HG03064 (cell line): Measurements from ENCODE around the gene RPP30.
"Not testable (repeated sequence)": the region's sequence is repeated elsewhere in the genome, so short reads cannot be mapped to it uniquely, and the experiment has no call there.

Experiments
- ATAC-seq: cut with Tn5 transposase; IDR thresholded peaks from one replicate; pipeline ENCODE4 v1.9.1; 2021; ENCODE audit warnings: low read depth; ENCODE audit not compliant: unreplicated experiment

Gene RPP30

DNA sequence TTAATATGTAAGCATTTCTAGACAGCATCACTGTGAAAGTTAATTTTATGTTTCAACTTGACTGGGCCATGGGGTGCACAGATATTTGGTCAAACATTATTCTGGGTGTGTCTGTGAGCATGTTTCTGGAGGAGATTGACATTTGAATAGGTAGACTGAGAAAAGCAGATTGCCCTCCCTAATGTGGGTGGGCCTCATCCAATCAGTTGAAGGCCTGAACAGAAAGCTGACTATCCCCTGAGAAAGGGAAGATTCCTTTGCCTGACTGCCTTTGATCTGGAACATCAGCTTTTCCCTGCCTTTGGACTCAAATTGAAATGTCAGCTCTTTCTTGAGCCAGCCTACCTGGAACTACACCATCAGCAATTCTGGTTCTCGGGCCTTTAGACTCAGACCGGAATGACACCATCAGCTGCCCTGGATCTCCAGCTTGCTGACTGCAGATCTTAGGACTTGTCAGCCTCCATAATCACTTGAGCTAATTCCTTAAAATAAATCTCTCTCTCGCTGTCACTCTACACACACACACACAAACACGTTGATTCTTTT is 5.7 kb upstream of the RPP30 start:
- no peak for ATAC-seq

DNA sequence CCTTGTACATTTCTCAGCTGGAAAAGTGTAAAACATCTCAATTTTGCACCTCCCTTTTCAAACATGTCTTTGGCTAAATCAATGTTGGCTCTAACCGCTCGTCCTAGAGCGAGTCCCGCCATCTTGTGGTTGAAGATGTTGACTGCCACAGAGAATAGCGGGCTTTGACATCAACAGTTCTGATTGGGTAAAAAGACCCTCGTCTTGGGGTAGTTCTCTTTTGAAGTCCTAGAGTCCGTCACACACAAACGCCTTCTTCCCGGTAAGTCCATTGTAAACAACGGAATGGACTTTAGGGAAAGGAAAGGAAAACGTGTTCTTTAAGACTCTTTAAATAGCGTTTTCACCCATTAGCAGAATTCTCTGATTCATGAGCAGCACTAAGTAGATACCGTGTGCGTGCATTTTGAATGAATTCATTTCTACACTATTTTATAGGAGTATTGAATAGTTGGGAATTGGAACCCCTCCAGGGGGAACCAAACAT is 452 bp upstream of the RPP30 start:
- peak; percentile 49 for ATAC-seq

DNA sequence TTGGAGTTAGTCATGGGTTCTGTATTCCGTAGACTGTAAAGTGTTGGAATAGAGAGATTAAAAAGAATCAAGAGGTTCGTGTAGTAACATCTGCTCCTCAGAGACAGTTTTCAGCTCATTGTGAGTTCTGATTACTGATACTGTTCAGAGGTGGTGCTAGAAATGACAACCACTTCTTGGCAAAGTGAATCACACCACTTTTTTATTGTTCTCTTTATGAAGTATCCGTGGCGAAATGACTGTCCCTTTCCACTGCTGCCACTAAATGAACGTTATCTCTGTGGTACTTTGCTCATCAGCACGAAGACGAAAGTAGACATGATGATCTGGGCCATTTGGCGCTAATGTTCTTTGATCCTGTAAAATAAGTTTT is 860 bp downstream of the RPP30 start:
- no peak for ATAC-seq

DNA sequence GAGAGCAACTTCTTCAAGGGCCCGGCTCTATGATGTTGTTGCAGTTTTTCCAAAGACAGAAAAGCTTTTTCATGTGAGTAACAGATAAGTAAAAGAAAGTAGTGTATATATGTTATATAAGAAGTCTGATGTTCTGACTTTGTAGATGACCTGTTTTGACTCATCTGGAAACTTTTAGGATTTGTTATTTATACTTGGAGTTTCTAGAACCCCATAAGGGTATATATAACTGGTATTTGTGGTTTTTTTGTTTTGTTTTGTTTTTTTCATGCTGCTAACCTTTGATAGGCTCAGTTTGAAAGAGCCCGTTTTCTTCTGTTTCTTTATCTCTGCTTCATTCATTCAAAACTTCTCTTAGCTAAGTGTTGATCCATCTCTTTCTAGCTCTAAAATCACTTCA is 7.3 kb downstream of the RPP30 start:
- no peak for ATAC-seq

DNA sequence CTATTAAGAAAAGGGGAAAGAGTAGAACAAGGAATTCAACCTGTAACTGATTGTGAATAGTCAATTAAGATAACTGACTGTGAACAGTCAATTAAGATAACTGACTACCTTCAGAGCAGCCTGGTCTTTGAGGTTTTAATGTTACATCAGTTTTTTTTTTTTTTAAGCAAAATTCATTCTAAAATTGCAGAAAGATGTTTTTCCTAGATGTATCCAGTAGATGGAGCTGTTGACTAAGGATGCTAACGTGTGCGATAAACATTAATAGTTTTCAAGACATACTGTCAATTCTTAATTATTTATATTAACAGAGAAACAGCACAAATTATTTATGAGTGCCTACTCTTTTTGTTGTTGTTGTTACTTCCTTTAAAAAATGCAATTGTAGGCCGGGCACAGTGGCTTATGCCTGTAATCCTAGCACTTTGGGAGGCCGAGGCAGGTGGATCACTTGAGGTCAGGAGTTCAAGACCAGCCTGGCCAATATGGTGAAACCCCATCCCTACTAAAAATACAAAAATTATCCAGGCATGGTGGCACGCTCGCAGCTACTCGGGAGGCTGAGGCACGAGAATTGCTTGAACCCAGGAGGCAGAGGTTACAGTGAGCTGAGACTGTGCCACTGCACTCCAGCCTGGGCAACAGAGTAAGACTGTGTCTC is 8.4 kb downstream of the RPP30 start:
- not testable (repeated sequence) for ATAC-seq

DNA sequence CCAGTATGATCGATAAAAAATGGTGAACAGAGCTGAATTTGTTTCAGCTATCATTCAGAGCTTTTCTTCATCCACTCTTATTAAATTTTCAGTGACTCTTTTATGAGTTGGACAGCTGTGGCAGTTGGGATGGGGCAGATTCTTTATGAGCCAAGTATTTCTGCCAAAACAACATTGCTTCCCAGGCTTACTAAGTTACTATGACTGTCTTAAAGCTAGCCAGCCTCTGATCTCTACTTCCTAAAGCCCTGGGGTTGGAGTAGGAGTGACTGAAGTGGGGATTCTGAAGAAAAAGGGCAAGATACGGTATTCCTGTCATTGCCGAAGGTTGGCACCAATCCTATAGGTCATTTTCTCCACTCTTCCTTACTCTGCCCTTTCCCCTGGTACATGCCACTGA is 12.7 kb downstream of the RPP30 start:
- no peak for ATAC-seq

DNA sequence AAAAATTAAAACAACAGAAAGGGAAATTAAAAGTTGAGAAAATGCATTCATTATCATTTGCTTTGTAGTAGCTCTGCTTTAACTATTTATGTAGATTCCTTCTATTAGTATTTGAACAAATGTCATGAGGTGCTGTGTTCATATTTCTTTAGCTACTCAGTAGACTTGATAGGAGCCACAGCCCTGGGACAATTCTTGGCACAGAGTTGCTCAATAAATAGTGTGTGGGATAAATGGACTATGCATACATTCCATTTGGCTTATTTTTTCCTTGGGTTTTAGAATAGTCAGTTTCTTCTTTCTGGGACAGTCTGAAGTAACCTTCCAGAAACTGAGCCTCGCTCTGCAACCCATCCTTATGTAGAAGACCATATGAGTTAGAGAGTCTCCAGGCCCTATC is 13.4 kb downstream of the RPP30 start:
- ATAC-seq: no peak

DNA sequence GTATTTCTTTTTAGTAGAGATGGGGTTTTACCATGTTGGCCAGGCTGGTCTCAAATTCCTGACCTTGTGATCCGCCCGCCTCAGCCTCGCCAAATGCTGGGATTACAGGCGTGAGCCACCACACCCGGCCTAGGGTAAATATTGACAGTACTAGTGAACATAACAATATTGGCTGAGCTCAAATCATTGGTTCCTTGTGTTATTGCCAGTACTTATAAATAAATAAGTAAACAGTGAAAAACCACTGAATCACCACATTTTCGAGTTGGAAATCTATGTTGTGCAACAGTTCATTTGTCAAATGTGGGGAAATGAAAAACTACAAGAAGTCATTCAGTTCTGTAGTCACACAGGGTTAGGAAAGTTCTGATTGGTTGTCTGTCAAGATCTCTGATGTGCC is 15.8 kb downstream of the RPP30 start:
- no peak for ATAC-seq

DNA sequence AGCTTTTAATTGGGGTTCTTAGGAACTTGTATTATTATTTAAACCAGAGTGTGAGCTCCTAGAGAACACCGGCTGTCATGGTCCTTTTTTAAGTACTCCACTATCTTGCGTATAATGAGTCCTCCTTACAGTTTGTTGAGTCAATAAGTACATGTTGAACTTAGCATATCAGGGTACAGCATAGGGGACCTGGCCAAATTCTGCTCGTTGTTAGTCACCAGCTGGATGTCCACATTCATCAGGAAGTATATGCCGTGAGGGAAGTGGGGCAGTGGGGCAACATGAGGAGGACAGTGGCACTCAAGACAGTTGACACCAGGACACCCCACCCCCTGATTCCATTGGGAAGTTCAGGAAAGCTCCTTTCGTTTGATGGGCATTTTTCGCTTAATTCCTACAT is 16.6 kb downstream of the RPP30 start:
- no peak for ATAC-seq

DNA sequence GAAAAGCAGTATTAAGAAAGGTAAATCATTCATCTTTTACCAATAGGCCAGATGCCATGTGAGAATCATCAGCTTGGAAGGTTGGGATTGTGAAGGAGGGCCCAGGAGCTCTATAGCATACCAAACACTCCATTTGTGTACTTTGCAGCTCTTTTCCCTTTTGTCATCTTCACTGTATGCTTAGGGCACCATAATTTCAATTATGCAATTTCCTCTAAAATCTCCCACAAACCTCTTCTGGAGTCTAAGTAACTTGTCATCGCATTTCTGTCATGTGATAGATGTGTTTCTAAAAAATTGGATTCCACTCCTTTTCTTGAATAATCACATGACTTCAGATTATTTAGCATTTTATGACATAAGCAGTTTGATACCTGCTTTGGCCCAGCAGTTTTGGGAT is 17.9 kb downstream of the RPP30 start:
- no peak for ATAC-seq

DNA sequence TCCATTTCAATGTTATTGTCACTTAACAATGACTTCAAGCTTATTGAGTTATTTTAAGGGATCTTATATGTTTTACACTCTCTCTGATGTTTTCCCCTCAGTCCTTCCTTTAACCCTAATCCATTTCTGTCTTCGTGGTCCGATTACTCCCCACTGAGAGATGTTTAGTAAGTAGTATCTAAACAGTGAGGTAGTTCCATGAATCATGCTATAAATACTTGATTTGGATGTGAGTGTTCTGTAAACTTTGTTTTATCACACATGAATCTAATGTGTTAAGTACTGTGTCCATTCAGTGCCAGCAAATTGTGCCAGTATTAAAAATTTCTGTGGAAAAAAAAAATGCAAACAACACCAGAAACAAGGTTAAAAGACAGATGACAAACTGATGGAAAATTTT is 18.6 kb downstream of the RPP30 start:
- ATAC-seq: no peak

DNA sequence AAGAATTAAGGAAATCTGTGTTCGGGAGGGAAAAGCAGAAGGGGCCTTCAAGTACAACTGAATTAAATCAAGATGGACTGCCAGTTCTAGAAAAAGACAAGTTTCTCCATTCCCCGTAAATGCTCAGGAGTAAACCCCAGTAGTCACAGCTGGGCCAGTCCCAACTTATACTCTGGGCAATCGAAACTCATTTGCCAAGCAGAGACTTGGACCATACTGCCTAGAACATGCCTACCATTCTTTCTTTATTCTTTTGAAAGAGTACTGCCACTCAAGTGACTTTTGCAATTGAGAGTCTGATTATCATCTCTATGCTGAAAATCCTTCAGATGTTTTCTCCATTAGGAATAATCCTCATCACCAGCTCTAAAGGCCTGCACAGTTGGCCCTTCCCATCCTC is 21.4 kb downstream of the RPP30 start:
- no peak for ATAC-seq

DNA sequence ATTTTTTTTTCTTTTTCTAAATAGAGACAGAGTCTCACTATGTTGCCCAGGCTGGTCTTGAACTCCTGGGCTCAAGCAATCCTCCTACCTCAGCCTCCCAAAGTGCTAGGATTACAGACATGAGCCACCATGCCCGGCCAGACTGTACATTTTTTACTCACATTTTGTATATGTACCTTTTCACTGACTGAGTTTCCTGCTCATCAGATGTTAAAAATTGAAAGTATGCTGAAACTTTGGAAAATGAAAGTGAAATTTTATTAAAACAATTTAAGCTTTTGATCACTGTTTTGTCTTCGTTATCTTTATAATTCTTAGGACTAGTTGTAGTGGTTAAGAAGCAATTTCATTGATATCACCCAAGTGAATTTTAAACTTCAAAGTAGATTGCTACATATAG is 25.1 kb downstream of the RPP30 start:
- not testable (repeated sequence) for ATAC-seq

DNA sequence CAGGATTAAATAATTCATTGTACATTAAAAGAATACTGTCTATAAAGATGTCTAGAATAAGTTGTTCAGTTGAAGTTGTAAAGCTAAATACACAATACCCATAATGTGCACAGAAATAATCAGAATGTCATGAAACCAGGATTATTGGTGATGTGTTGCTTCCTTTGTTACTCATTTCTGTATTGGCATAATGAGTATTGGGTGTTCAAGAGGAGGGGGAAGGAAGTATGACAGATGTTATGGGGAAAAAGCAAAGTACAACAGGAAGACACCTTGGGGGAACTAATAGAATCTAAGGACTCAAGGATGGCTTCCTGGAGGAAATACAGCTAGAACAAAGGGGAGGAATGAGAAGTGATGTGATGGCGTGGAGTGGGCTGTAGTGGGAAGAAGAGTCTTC is 34.2 kb downstream of the RPP30 start:
- ATAC-seq: no peak

DNA sequence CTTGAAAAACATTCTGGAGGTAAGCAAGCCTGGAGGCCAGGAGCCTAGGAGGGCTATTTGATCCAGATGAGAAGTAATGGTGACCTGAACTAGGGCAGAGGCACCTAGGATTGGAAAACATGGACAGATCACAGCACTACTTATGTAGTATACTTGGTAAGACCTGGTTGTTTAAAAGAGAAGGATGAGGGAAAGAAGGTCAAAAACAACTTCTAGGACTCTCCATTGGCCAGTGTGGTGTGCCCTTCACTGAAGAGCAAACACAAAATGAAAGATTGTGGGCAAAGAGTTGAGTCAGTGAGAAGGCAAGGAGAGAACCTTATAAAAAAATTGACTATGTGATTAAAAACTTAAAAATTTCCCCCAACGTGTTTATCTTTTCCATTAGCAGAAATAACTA is 34.8 kb downstream of the RPP30 start:
- no peak for ATAC-seq

DNA sequence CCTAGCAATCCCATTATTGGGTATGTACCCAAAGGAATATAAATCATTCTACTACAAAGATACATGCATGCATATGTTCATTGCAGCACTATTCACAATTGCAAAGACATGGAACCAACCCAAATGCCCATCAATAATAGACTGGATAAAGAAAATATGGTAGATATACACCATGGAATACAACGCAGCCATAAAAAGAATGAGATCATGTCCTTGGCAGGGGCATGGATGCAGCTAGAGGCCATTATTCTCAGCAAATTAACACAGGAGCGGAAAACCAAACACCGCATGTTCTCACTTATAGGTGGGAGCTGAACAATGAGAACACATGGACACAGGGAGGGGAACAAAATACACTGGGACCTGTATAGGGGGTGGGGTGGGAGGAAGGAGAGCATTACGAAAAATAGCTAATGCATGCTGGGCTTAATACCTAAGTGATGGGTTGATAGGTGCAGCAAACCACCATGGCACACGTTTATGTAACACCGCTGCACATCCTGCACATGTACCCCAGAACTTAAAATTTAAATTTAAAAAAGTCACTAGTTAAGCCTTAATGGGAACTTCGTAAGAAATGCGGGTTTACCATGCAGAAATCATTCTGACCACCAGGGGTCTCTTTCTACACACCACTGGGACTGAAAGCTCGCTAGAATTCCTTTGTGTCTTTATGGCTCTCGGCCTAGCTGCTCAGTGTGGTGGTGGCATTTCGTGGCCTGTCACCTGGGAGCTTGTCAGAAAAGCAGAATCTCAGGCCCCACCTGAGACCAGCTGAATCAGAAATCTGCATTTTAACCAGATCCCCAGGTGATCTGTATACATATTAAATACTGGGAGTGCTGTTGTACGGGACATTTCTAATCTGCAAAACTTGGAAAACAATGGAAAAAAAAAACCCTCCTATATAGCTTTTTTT is 39.6 kb downstream of the RPP30 start:
- ATAC-seq: no peak

DNA sequence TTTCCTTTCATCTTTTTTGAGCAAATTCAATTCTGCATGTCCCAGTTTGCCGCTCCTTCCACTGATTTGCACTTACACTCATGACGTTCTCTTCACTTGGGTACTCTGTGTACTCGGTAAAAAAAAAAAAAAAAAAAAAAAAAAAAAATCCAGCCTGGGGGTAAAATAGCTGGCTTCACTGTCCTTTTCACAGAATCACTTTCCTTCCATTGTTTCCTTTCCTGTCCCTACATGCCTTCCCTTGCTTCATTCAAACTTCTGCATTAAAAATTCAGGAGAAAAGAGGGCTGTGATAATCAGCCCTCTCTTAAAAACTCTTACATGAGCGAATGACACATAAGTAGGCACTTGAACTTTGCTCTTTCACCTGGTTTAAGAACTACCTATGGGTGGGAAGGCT is 40.4 kb downstream of the RPP30 start:
- no peak for ATAC-seq

DNA sequence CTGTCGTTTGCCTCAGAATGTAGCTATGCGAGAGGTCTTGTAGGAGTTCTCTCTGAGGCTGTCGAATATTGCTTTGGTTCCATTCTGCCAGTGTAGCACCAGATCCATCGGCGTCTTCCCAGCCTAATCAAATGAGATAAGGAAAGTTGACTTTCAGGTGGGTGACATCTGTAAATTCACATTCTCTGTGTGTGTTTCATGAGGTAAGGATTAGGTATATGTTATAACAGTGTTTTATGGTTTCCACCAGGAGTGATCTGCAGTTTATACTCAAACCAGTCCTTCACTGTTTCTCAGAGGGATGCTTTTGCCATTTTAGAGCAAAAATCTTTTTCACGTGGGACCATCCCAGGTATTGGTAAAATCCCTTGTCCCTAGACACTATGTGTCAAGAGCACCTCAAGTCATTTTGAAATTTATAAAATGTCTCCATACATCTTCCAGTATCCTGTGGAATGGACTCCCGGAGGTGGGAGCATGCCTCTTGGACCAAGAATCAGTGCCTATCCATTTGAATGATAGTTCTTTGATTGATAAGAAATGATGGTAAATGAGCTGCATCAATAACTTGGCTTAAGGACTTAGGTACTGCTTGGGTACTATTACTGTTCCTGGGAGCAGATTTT is 41.2 kb downstream of the RPP30 start:
- no peak for ATAC-seq

DNA sequence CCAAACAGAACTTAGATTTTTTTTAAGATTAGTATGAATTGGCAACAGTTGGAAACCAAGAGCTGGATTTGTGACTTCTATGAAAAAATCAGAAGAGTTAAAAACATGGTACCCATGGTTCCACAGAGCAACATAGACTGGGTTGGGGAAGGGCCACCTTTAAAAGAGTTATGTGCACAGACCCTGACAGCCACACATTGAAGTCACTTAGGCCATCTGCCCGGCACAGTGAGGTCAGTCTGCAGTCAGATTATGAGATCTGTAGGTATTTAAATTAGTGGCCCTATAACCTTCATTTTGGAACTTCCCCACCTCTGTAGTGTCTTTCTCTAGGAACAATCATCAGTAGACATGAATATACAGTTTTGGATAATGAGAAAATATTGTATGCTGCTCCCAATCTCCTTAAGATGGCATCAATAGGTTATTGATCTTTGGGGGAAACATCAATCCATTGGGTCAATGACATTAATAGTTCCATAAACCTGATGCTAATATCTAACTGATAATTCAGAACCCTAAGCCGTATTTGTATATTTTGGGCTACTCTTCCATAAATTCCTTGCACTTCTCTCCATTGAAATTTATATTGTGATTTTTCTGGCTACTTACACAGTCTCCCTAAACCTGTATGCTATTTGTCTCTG is 42.1 kb downstream of the RPP30 start:
- no peak for ATAC-seq

DNA sequence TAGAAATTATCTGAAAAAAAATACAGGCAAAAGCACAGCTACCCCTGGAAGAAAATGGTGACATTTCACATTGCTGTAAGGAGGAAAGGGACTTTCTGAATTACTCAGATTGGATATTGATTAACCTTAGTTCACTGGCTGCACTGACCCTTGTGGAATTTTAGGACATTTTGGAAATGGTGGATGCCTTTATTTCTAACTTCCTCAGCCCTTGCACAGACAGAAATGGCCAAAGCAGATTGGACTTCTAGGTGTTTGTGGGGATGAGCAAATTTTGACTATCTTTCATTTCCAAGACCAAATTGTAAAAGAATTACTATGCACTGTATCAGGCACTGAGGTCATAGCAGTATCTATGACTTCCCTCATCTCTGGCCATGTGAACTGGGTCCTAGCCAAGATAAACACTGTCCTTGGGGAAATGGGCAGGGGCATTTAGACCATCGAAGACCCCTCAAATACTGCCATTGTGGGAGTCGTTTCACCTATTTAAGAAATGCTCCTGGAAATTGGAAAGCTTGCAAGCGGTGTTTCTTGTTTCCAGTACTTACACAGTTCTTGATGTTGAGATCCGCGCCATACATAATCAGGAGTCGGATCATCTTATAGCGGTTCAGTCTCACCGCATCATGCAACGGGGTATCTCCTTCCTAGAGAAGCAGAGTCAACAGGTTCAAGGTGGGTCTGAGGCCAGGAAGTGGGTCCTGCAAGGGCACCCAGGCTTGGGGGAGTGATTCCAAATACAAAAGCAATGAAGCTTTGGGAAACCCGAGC is 43.4 kb downstream of the RPP30 start:
- ATAC-seq: no peak
